ENCODE measurements around the gene GLI1. TPM values are rescaled to one million over a fixed set of nuclear protein-coding genes. Genes with fewer than 3 reads are reported as not detected.

Gene GLI1
- total and polyA plus RNA-seq, 2 of the 13 experiments (the other 11 are each of a cell fraction or from before 2014, with no cell fraction given) = 0.09 to 0.20 TPM

GRCh38 chr12:57459055-57459749 is 383 bp upstream of the GLI1 start (continued):
- no peak for TF ChIP-seq HNF1A (IDR thresholded peaks at IDR 0.05; ENCODE audit: low read depth)
- TF ChIP-seq HNF1A (CRISPR knock-in tag; IDR thresholded peaks at IDR 0.05; ENCODE audit: borderline replicate concordance) = no peak
- peak; percentile 52; the same call in 1 of the 2 replicates for TF ChIP-seq ZNF839 (CRISPR knock-in tag; IDR thresholded peaks at IDR 0.05; ENCODE audit: borderline replicate concordance)
- peak; percentile 19; the same call in 1 of the 2 replicates for TF ChIP-seq HIVEP1 (CRISPR knock-in tag; IDR thresholded peaks at IDR 0.05)
- no peak for TF ChIP-seq HNRNPH1 (optimal IDR thresholded peaks at IDR 0.05; ENCODE audit: low read depth, low read length)
- TF ChIP-seq BRCA1 (CRISPR knock-in tag; IDR thresholded peaks at IDR 0.05) = no peak
- TF ChIP-seq E2F1 (CRISPR knock-in tag; IDR thresholded peaks at IDR 0.05) = no peak
- peak; percentile 43; the same call in 1 of the 2 replicates for TF ChIP-seq ARID4A (CRISPR knock-in tag; IDR thresholded peaks at IDR 0.05; ENCODE audit: borderline replicate concordance)
- no peak for TF ChIP-seq BRD4 (CRISPR knock-in tag; IDR thresholded peaks at IDR 0.05)
- TF ChIP-seq ZNF598 (CRISPR knock-in tag; IDR thresholded peaks at IDR 0.05; ENCODE audit: borderline replicate concordance) = peak; percentile 84; the same call in 1 of the 2 replicates
- TF ChIP-seq CREBL2 (CRISPR knock-in tag; IDR thresholded peaks at IDR 0.05; ENCODE audit: borderline replicate concordance) = no peak
- no peak for TF ChIP-seq ZFYVE20 (CRISPR knock-in tag; IDR thresholded peaks at IDR 0.05; ENCODE audit: borderline replicate concordance, low read depth)
- no peak for TF ChIP-seq ZNF549 (CRISPR knock-in tag; IDR thresholded peaks at IDR 0.05)
- TF ChIP-seq ZNF576 (CRISPR knock-in tag; IDR thresholded peaks at IDR 0.05) = no peak
- TF ChIP-seq TIGD3 (CRISPR knock-in tag; IDR thresholded peaks at IDR 0.05; ENCODE audit: borderline replicate concordance) = no peak
- TF ChIP-seq AKAP8 (CRISPR knock-in tag; IDR thresholded peaks at IDR 0.05) = no peak
- TF ChIP-seq ETV6 (CRISPR knock-in tag; conservative IDR thresholded peaks at IDR 0.05) = no peak
- no peak for TF ChIP-seq ATAD3A (CRISPR knock-in tag; IDR thresholded peaks at IDR 0.05)

Data from HepG2 (cell line).